H1 (cell line): ENCODE data around the gene DUXA. TPM values are rescaled to one million over a fixed set of nuclear protein-coding genes. Genes with fewer than 3 reads are reported as not detected.

Source experiments
- CTCF ChIA-PET: fragments of 300-600 bp; sonication (Branson Sonifier 250); formaldehyde crosslinking; loops from one replicate; lab custom pipeline; 2021; ENCODE audit not compliant: partially characterized antibody; lab: Charles Lee
- POLR2A ChIA-PET: fragments of 300-600 bp; sonication (Branson Sonifier 250); formaldehyde crosslinking; loops from one replicate; lab custom pipeline; 2021; ENCODE audit warnings: inconsistent platforms; ENCODE audit not compliant: partially characterized antibody; lab: Charles Lee
- DNase-seq, 2 experiments: peaks; one replicate each; pipeline versions ENCODE4 v3.0.0 to v3.0.0-alpha.2; 2010 to 2022; ENCODE audit warnings: low spot score in 2 of 2, low read depth in 1 of 2, mixed read lengths in 1 of 2
- FAIRE-seq: peaks from 2 replicates; lab custom pipeline; 2011; peaks lifted over from hg19 to GRCh38; lab: Jason Lieb, UNC
- H2AFZ ChIP-seq: 2 replicates; pipeline ENCODE4 v1.8.1; 2012; ENCODE audit warnings: low read length, inconsistent platforms
- H2AK5ac ChIP-seq: 2 replicates; pipeline ENCODE4 v1.6.1; 2013; ENCODE audit warnings: low read depth, low read length
- H2BK120ac ChIP-seq: replicated peaks from 2 replicates; pipeline ENCODE3; 2013; ENCODE audit warnings: low read depth, low read length, inconsistent platforms
- H2BK12ac ChIP-seq: 2 replicates; pipeline ENCODE4 v1.6.1; 2013; ENCODE audit warnings: low read depth, low read length
- H2BK15ac ChIP-seq: 2 replicates; pipeline ENCODE4 v1.6.1; 2013; ENCODE audit warnings: low read length
- H2BK20ac ChIP-seq: 2 replicates; pipeline ENCODE4 v1.6.1; 2013; ENCODE audit warnings: low read length
- H2BK5ac ChIP-seq: 2 replicates; pipeline ENCODE4 v1.6.1; 2013; ENCODE audit warnings: low read depth, low read length
- H3K14ac ChIP-seq: 2 replicates; pipeline ENCODE4 v1.6.1; 2013; ENCODE audit warnings: inconsistent platforms; ENCODE audit not compliant: insufficient read length
- H3K18ac ChIP-seq: 2 replicates; pipeline ENCODE4 v1.6.1; 2013; ENCODE audit warnings: low read length; ENCODE audit errors: extremely low read depth
- H3K23ac ChIP-seq: 2 replicates; pipeline ENCODE4 v1.6.1; 2013; ENCODE audit warnings: inconsistent platforms; ENCODE audit not compliant: insufficient read length
- H3K23me2 ChIP-seq: 2 replicates; pipeline ENCODE4 v1.6.1; 2013; ENCODE audit warnings: low read depth, low read length
- H3K27ac ChIP-seq: 2 replicates; pipeline ENCODE4 v1.6.1; 2011; ENCODE audit warnings: low read depth, low read length, inconsistent platforms
- H3K27me3 ChIP-seq, 4 experiments: replicated peaks in 1 of 4; 1 replicate in 1 of 4; 2 replicates in 3 of 4; pipeline versions ENCODE4 v1.6.1 to v1.8.1; 2011 to 2013; ENCODE audit warnings: low read length in 3 of 4, mild to moderate bottlenecking in 3 of 4, inconsistent platforms in 2 of 4, mixed read lengths in 2 of 4, moderate library complexity in 1 of 4; ENCODE audit not compliant: control insufficient read depth in 3 of 4, insufficient read depth in 3 of 4; ENCODE audit errors: extremely low read depth in 1 of 4
- H3K36me3 ChIP-seq, 4 experiments: 2 replicates each; pipeline versions ENCODE4 v1.6.1 to v1.8.1; 2011 to 2013; ENCODE audit warnings: mild to moderate bottlenecking in 4 of 4, low read length in 3 of 4, moderate library complexity in 2 of 4, control low read depth in 1 of 4, inconsistent platforms in 1 of 4; ENCODE audit not compliant: insufficient read depth in 4 of 4, control insufficient read depth in 2 of 4
- H3K4ac ChIP-seq: replicated peaks from 2 replicates; pipeline ENCODE3; 2013; ENCODE audit warnings: low read length, low read depth, mixed read lengths, inconsistent platforms; ENCODE audit not compliant: insufficient read length
- H3K4me1 ChIP-seq, 4 experiments: replicated peaks in 1 of 4; 1 replicate in 1 of 4; 2 replicates in 3 of 4; pipeline versions ENCODE4 v1.6.1 to v1.8.1; 2011 to 2013; ENCODE audit warnings: low read length in 3 of 4, inconsistent platforms in 2 of 4, mixed read lengths in 1 of 4; ENCODE audit not compliant: insufficient read depth in 4 of 4, control insufficient read depth in 3 of 4
- H3K4me2 ChIP-seq, 2 experiments: 2 replicates each; pipeline versions ENCODE4 v1.6.1 to v1.8.1; 2011 to 2013; ENCODE audit warnings: low read depth in 2 of 2, low read length in 2 of 2, control low read depth in 1 of 2, inconsistent platforms in 1 of 2, mild to moderate bottlenecking in 1 of 2; ENCODE audit not compliant: insufficient read depth in 1 of 2
- H3K4me3 ChIP-seq, 4 experiments: fragments of 200-600, 300-600 bp in 1 of 4; sonication (generic), shearing (Covaris generic), sonication (Bioruptor Twin) in 1 of 4; 2 replicates each; pipeline versions ENCODE4 v1.5.1 to v1.8.1; 2011 to 2016; ENCODE audit warnings: low read length in 4 of 4, low read depth in 3 of 4, control low read depth in 2 of 4, inconsistent platforms in 2 of 4, mild to moderate bottlenecking in 2 of 4, mixed read lengths in 1 of 4, moderate library complexity in 1 of 4; ENCODE audit not compliant: insufficient read depth in 2 of 4; ENCODE audit errors: extremely low read depth in 1 of 4
- H3K56ac ChIP-seq: replicated peaks from 2 replicates; pipeline ENCODE3; 2013; ENCODE audit warnings: low read depth, mild to moderate bottlenecking, mixed read lengths, low read length, inconsistent platforms; ENCODE audit not compliant: insufficient read length
- H3K79me1 ChIP-seq: 2 replicates; pipeline ENCODE4 v1.6.1; 2013; ENCODE audit warnings: low read depth, low read length, control low read depth
- H3K79me2 ChIP-seq, 2 experiments: 2 replicates each; pipeline versions ENCODE4 v1.6.1 to v1.8.1; 2012 to 2013; ENCODE audit warnings: low read length in 2 of 2, mild to moderate bottlenecking in 2 of 2, inconsistent platforms in 1 of 2; ENCODE audit not compliant: insufficient read depth in 2 of 2, control insufficient read depth in 1 of 2
- H3K9ac ChIP-seq, 4 experiments: replicated peaks in 1 of 4; 1 replicate in 1 of 4; 2 replicates in 3 of 4; pipeline versions ENCODE4 v1.6.1 to v1.8.1; 2011 to 2013; ENCODE audit warnings: low read depth in 3 of 4, low read length in 3 of 4, control low read depth in 2 of 4, mild to moderate bottlenecking in 2 of 4, moderate library complexity in 2 of 4, inconsistent platforms in 1 of 4; ENCODE audit errors: extremely low read depth in 1 of 4
- H3K9me3 ChIP-seq, 2 experiments: 2 replicates each; pipeline versions ENCODE4 v1.6.1 to v1.8.1; 2012 to 2013; ENCODE audit warnings: mild to moderate bottlenecking in 2 of 2, moderate library complexity in 2 of 2, control low read depth in 1 of 2, inconsistent platforms in 1 of 2, low read depth in 1 of 2, low read length in 1 of 2, mixed read lengths in 1 of 2; ENCODE audit not compliant: insufficient read depth in 2 of 2
- H4K20me1 ChIP-seq, 2 experiments: replicated peaks in 1 of 2; 2 replicates each; pipeline versions ENCODE3 to v1.8.1; 2011 to 2013; ENCODE audit warnings: inconsistent platforms in 2 of 2, low read length in 2 of 2, mild to moderate bottlenecking in 1 of 2; ENCODE audit not compliant: insufficient read depth in 2 of 2, control insufficient read depth in 1 of 2
- H4K5ac ChIP-seq: 2 replicates; pipeline ENCODE4 v1.6.1; 2013; ENCODE audit warnings: low read length, low read depth, mixed read lengths, inconsistent platforms; ENCODE audit not compliant: insufficient read length
- H4K8ac ChIP-seq: 2 replicates; pipeline ENCODE4 v1.8.0; 2013; ENCODE audit warnings: mild to moderate bottlenecking, moderate library complexity, low read length, inconsistent platforms; ENCODE audit not compliant: insufficient read depth; ENCODE audit errors: extremely low read depth
- H4K91ac ChIP-seq: replicated peaks from 2 replicates; pipeline ENCODE3; 2013; ENCODE audit warnings: low read length, mixed read lengths, inconsistent platforms; ENCODE audit not compliant: insufficient read length
- CTBP2 ChIP-seq: IDR thresholded peaks from 2 replicates; pipeline ENCODE4 v1.7.0; 2011; ENCODE audit warnings: borderline replicate concordance, mild to moderate bottlenecking, moderate library complexity, mixed read lengths, low read length; ENCODE audit not compliant: insufficient read depth, insufficient read length
- GTF2F1 ChIP-seq: IDR thresholded peaks from 2 replicates; pipeline ENCODE4 v1.6.1; 2012; ENCODE audit warnings: low read depth, low read length, improper control_type of control experiment, borderline replicate concordance
- SP1 ChIP-seq: IDR thresholded peaks from 2 replicates; pipeline ENCODE4 v1.6.1; 2011; ENCODE audit warnings: low read depth, low read length
- USF2 ChIP-seq: IDR thresholded peaks from 2 replicates; pipeline ENCODE4 v1.6.1; 2011; ENCODE audit warnings: low read length, improper control_type of control experiment
- WGBS, 2 experiments: shearing (Covaris generic) in 1 of 2; methylation state at CpG; one replicate each; pipeline versions ENCODE4 v1.1.6 to v1.1.7; 2013 to 2015; ENCODE audit warnings: low lambda C conversion rate in 2 of 2, mixed read lengths in 2 of 2, inconsistent platforms in 1 of 2, low coverage in 1 of 2, missing lambda C conversion rate in 1 of 2; ENCODE audit not compliant: insufficient replicate concordance in 2 of 2, insufficient coverage in 1 of 2, insufficient read length in 1 of 2; ENCODE audit errors: extremely low coverage in 1 of 2, missing lambda C conversion rate in 1 of 2; 5-methylcytosine and 5-hydroxymethylcytosine counted together
- polyA plus RNA-seq, 7 experiments: library from polyadenylated mRNA; depleted of rRNA in 3 of 7; stranded (reverse) in 5 of 7; unstranded in 2 of 7; fragments of >200 nt in 5 of 7; fragments of 200-250 nt in 2 of 7; gene quantifications; 1 replicate in 5 of 7; 2 replicates in 1 of 7; 4 replicates in 1 of 7; pipeline versions ENCODE4 v1.2.1 to v1.2.3, GENCODE V29; 2011 to 2013; ENCODE audit warnings: missing spikeins in 2 of 7, mixed read lengths in 2 of 7
- total RNA-seq: library from RNA; stranded (reverse); fragmentation: NEBNext Ultra II Directional; extraction: Animal tissue kit (Norgen Biotek cat#: 25700); gene quantifications from 2 replicates; pipeline ENCODE4 v1.2.1, GENCODE V29; 2021

DUXA gene
- total and polyA plus RNA-seq, 2 of the 8 experiments (the other 6 are each of a cell fraction or from before 2014, with no cell fraction given) = not detected

GRCh38 chr19:57123882-57124281 lies 43.4 kb downstream of the DUXA start:
- Histone ChIP-seq H2BK15ac (no peak overlapping the region), H2BK120ac (no peak overlapping the region), H3K27me3 (no peaks in the 10 kb centered on the region), H2AFZ (no peak overlapping the region), H4K20me1 (no peaks in the 10 kb centered on the region), H2AK5ac (no peak overlapping the region), H3K23ac (no peak overlapping the region), H3K36me3 (no peaks in the 10 kb centered on the region), H3K27ac (no peak overlapping the region), H3K4me3 (no peak overlapping the region), H3K14ac (no peak overlapping the region), H3K9me3 (peaks cover 27 to 53% of the 10 kb centered on the region in 2 experiments), H3K56ac (no peak overlapping the region), H3K79me1 (no peaks in the 10 kb centered on the region), H4K8ac (no peak overlapping the region), H3K4ac (no peak overlapping the region), H2BK5ac (no peak overlapping the region), H3K4me1 (no peaks in the 10 kb centered on the region), H3K23me2 (no peaks in the 10 kb centered on the region; the same call in 1 of the 2 replicates), H4K5ac (no peak overlapping the region), H3K9ac (no peak overlapping the region), H2BK12ac (no peak overlapping the region), H3K4me2 (no peak overlapping the region), H3K18ac (no peak overlapping the region), H3K79me2 (no peaks in the 10 kb centered on the region), H2BK20ac (no peak overlapping the region), H4K91ac (no peak overlapping the region)
- ChIA-PET POLR2A (no interaction called here), CTCF (no interaction called here)
- FAIRE-seq (no peak), DNase-seq (no peak)
- WGBS, 2 experiments = 77% methylated on average over 4 of the region's 4 CpGs; no CpG with 5 or more reads in 1 of the 2 experiments
- TF ChIP-seq CTBP2 = no peak
- no peak for TF ChIP-seq USF2
- TF ChIP-seq GTF2F1 = no peak
- TF ChIP-seq SP1 = no peak
